Measurements from ENCODE around the gene CMKLR1. TPM values are rescaled to one million over a fixed set of nuclear protein-coding genes. Genes with fewer than 3 reads are reported as not detected.

The CMKLR1 gene
- polyA plus RNA-seq, 1 of the 3 experiments (the other 2 are of a cell fraction): 0.15 TPM

DNA sequence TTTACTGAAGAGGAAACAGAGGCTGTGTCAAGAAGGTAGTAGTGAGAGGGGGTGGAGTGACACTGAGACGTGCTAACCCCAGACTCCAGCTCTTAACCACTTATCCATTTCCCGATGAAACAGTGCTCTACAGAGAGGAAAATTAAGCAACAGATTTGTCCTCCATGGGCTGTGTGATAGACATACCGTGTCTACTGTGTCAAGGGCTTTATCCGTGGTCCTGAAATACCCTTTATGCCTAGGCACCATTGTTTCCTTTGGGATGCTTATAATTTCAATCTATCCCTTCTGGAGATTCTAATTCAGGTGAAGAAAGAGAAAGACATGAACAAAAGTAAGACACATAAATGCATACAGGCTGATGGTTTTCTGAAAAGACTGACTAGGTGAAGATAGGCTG is 71.7 kb downstream of the CMKLR1 start (continued):
- TF ChIP-seq RFX5 (IDR thresholded peaks at IDR 0.05; ENCODE audit: low read length): no peak
- no peak for TF ChIP-seq EZH2phosphoT487 (IDR thresholded peaks at IDR 0.05; ENCODE audit: borderline replicate concordance, low read depth)
- no peak for TF ChIP-seq TAF1 (IDR thresholded peaks at IDR 0.05; ENCODE audit: borderline replicate concordance, low read depth, low read length)
- no peak for TF ChIP-seq CHD2 (IDR thresholded peaks at IDR 0.05; ENCODE audit: low read length, partially characterized antibody)
- no peak for TF ChIP-seq SIN3A (IDR thresholded peaks at IDR 0.05; ENCODE audit: borderline replicate concordance, low read depth, low read length)
- no peak for TF ChIP-seq EP300 (IDR thresholded peaks at IDR 0.05; ENCODE audit: borderline replicate concordance in 1 of 2, low read depth in 1 of 2, low read length in 1 of 2)
- TF ChIP-seq TCF12 (IDR thresholded peaks at IDR 0.05): no peak
- no peak for TF ChIP-seq SMC3 (IDR thresholded peaks at IDR 0.05; ENCODE audit: low read depth, low read length)
- TF ChIP-seq FOXM1 (IDR thresholded peaks at IDR 0.05; ENCODE audit: low read depth): no peak
- no peak for TF ChIP-seq FOSL2 (IDR thresholded peaks at IDR 0.05; ENCODE audit: borderline replicate concordance, low read depth)
- TF ChIP-seq MEF2A (IDR thresholded peaks at IDR 0.05; ENCODE audit: borderline replicate concordance, low read depth): no peak
- TF ChIP-seq FOXJ3 (CRISPR knock-in tag; IDR thresholded peaks at IDR 0.05): no peak
- no peak for TF ChIP-seq NRF1 (IDR thresholded peaks at IDR 0.05; ENCODE audit: low read depth, low read length)

DNA sequence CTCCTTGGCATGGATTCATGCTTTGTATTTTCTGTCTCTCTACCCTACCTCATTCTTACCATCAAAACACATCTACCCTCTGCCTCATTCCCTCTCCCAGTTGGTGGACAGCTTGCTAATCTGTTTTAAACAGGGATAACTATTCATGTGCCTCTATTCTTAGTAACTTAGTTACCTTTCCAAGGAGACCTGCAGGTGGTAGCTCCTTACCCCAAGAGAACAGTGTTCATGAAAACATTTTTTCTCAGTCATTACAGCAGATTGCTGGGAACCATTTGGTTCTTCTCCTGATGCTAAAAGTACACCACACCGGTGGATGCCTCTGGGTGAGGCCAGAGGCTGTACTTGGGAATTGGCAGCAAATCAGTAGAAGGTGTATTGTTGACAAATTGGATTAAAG is 73.0 kb downstream of the CMKLR1 start:
- Histone ChIP-seq H3K4me2 (no peak overlapping the region), H3K27ac (ENCODE audit: low read depth in 2 of 2, low read length in 1 of 2) (peak overlapping the region in 1 of 2 experiments; percentile 95; a peak in 2 of 4 replicates), H3K27me3 (ENCODE audit: insufficient read depth) (no peaks in the 10 kb centered on the region), H3K9ac (no peak overlapping the region), H4K20me1 (ENCODE audit: insufficient read depth) (no peaks in the 10 kb centered on the region), H3K4me1 (ENCODE audit: control insufficient read depth in 1 of 2, insufficient read depth in 2 of 2, low read depth in 1 of 2, low read length in 1 of 2) (peaks cover 0 to 15% of the 10 kb centered on the region in 2 experiments; a peak in 2 of 4 replicates), H3K79me2 (ENCODE audit: insufficient read depth) (no peaks in the 10 kb centered on the region), H3K9me3 (no peaks in the 10 kb centered on the region; the same call in 1 of the 2 replicates), H3K9me2 (0 out of 2 replicates have a peak, but pooled peaks cover 3% of the 10 kb centered on the region), H2AFZ (ENCODE audit: low read depth) (no peak overlapping the region), H3F3A (replicated peaks; ENCODE audit: insufficient read depth) (no peaks in the 10 kb centered on the region), H3K4me3 (ENCODE audit: low read depth in 2 of 2, low read length in 1 of 2) (no peak overlapping the region), H3K36me3 (replicated peaks in 1 of 2; ENCODE audit: control insufficient read depth in 1 of 2, insufficient read depth in 2 of 2, low read length in 1 of 2) (no peaks in the 10 kb centered on the region)
- POLR2A ChIA-PET: no interaction called here
- DNase-seq: no peak
- CTCF ChIA-PET: interaction anchor here (1.0 to 1.7 kb wide), 3 partner anchors 10 to 72 kb away, joined by 3 read pairs; no protein-coding TSS in a partner anchor
- TF ChIP-seq SMC3 (IDR thresholded peaks at IDR 0.05; ENCODE audit: low read depth, low read length) (no peak), EZH2phosphoT487 (IDR thresholded peaks at IDR 0.05; ENCODE audit: borderline replicate concordance, low read depth) (no peak), TEAD4 (IDR thresholded peaks at IDR 0.05; ENCODE audit: borderline replicate concordance, insufficient read depth) (no peak), CHD2 (IDR thresholded peaks at IDR 0.05; ENCODE audit: low read length, partially characterized antibody) (no peak), GATA2 (CRISPR knock-in tag; IDR thresholded peaks at IDR 0.05) (no peak), FOSL2 (IDR thresholded peaks at IDR 0.05; ENCODE audit: borderline replicate concordance, low read depth) (no peak), POLR2AphosphoS5 (IDR thresholded peaks at IDR 0.05; ENCODE audit: low read depth, low read length) (no peak), YY1 (IDR thresholded peaks at IDR 0.05; ENCODE audit: low read depth) (no peak)
- TF ChIP-seq, protein P1, sequence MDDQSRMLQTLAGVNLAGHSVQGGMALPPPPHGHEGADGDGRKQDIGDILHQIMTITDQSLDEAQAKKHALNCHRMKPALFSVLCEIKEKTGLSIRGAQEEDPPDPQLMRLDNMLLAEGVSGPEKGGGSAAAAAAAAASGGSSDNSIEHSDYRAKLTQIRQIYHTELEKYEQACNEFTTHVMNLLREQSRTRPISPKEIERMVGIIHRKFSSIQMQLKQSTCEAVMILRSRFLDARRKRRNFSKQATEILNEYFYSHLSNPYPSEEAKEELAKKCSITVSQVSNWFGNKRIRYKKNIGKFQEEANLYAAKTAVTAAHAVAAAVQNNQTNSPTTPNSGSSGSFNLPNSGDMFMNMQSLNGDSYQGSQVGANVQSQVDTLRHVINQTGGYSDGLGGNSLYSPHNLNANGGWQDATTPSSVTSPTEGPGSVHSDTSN (IDR thresholded peaks at IDR 0.05): no peak
- WGBS (ENCODE audit: low lambda C conversion rate): 8% methylated on average over 1 of the region's 1 CpG

Measured in SK-N-SH (cell line).